Measurements from ENCODE around the gene CALHM4.

The CALHM4 gene

DNA sequence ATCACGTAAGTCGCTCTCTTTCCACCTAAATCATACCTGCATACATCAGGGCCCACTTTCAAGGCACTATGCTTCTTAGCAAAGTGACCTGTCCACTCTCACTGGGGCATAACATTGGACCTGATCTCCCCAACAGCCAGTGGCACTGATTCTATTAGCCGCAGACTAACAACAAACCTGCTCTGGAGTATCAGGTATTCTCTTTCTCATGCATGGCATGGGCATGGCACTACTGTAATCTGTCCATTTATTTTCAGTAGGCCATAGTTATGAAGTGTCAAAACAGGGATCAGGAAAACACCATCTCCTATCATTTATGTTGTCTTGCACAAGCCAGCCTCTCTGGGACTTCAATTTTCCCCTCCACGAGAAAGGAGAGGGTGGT, 8.5 kb downstream of the CALHM4 start:
- no peak for DNase-seq (ENCODE audit: low spot score)
- TF ChIP-seq, protein P1, sequence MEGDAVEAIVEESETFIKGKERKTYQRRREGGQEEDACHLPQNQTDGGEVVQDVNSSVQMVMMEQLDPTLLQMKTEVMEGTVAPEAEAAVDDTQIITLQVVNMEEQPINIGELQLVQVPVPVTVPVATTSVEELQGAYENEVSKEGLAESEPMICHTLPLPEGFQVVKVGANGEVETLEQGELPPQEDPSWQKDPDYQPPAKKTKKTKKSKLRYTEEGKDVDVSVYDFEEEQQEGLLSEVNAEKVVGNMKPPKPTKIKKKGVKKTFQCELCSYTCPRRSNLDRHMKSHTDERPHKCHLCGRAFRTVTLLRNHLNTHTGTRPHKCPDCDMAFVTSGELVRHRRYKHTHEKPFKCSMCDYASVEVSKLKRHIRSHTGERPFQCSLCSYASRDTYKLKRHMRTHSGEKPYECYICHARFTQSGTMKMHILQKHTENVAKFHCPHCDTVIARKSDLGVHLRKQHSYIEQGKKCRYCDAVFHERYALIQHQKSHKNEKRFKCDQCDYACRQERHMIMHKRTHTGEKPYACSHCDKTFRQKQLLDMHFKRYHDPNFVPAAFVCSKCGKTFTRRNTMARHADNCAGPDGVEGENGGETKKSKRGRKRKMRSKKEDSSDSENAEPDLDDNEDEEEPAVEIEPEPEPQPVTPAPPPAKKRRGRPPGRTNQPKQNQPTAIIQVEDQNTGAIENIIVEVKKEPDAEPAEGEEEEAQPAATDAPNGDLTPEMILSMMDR (IDR thresholded peaks at IDR 0.05; ENCODE audit: borderline replicate concordance, control extremely low read depth, extremely low read depth, insufficient read depth, missing control alignments), result no peak
- in situ Hi-C loops (cut with MboI; ENCODE audit: low sequenced_read_pairs, unreplicated experiment), result no loop called here

DNA sequence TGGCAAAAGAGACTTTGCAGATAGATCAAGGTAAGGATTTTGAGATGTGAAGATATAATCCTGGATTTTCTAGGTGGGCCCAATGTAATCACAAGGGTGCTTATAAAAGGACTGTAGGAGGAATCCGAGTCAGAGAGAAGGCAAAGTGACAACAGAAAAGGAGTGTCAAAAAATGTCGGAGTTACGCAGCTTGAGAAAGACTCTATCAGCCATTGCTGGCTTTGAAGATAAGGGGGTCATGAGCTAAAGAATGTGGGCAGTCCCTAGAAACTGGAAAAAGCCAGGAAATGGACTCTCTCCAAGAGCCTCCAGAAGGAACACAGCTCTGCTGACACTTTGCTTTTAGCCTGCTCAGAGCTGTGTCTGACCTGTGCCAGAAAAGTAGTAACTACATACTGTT, 9.1 kb downstream of the CALHM4 start:
- TF ChIP-seq, protein P1 (IDR thresholded peaks at IDR 0.05; ENCODE audit: borderline replicate concordance, control extremely low read depth, extremely low read depth, insufficient read depth, missing control alignments), result no peak
- in situ Hi-C loops (cut with MboI; ENCODE audit: low sequenced_read_pairs, unreplicated experiment), result no loop called here
- no peak for DNase-seq (ENCODE audit: low spot score)

DNA sequence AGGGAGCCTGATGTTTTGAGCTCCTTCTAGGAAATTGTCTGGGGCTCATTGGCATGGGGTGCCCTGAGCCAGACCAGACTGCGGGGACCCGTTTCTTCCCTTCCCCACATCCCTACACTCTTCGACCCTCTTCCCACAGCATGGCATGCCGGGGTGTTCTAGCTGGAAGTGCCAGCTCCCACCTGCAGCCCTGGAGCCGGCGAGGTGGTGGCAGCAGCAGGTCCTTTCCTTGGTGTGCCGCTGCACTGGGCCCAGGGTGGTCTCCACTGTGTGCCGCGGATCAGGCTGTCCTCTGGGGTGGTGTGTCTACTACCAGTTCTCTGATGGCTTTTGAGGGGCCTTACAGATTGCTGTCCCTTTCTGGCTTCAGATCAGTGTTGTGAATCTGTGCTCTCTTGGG, 10.3 kb downstream of the CALHM4 start:
- TF ChIP-seq, protein P1 (IDR thresholded peaks at IDR 0.05; ENCODE audit: borderline replicate concordance, control extremely low read depth, extremely low read depth, insufficient read depth, missing control alignments), result no peak

DNA sequence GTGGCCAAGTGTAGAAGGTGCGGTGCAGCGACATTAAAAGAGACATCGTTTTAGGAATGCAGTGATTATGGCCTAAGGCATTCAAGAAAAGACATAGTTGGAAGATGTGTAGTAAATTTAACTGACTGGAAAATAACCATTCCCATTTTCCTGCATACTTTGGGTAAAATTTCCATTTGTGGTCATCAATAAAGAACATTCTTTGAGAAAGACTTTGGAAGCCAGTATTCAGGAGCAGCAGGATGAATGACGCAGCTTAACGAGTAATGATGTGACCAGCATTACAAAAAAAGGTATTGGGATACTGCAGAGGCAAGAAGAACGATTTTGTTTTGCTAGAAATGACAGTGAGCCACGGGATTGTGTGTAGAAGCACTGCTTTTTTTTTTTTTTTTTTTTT, 10.8 kb downstream of the CALHM4 start:
- in situ Hi-C loops (cut with MboI; ENCODE audit: low sequenced_read_pairs, unreplicated experiment), result no loop called here
- no peak for DNase-seq (ENCODE audit: low spot score)
- TF ChIP-seq, protein P1 (IDR thresholded peaks at IDR 0.05; ENCODE audit: borderline replicate concordance, control extremely low read depth, extremely low read depth, insufficient read depth, missing control alignments), result no peak

More for the DNA sequence above, 10.3 kb downstream of the CALHM4 start:
- in situ Hi-C loops (cut with MboI; ENCODE audit: low sequenced_read_pairs, unreplicated experiment), result no loop called here
- no peak for DNase-seq (ENCODE audit: low spot score)

DNA sequence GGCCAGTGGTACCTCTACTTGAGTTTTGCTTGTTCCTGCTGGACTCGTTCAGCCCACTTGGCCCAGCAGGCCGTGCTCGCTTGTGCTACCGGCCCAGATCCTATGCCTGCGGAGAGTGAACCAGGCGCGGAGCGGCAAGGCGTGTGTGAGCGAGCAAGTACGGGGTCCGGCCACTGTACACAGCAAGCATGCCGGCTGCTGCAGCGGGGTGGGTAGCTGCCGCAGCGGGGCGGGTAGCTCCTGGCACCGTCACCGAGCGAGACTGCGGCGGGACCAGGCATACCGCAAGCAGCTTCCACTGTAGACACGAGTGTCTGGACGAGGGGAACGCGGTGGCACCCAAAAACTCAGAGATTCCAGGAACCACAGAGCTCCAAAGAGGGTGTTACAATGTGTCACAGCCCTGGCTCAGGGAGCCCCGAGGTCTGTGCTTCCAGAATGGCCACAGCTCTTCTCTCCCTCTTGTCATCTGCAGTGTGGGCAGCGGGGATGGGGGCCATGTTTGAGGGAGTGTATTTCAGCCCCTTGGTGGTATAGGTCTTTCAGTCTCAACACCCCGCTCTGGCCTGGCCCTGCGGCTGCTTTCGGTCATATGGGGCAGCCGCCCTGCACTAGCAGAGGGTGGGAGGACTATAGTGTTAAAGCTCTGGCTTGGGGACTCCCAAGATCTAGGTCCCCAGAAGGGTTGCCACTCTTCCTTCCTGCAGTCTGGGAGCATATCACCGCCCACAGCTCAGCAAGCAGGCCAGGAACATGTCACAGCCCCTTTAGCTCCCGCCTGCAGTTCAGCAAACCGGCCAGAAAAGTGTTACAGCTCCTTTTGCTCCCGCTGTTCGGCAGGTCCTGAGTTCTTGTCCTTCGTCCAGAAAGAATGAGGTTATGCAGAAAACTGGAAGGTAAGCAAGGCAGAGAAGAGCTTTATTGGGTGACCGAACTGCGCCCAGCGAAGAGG, 11.6 kb downstream of the CALHM4 start:
- no peak for DNase-seq (ENCODE audit: low spot score)
- in situ Hi-C loops (cut with MboI; ENCODE audit: low sequenced_read_pairs, unreplicated experiment), result no loop called here
- TF ChIP-seq, protein P1 (IDR thresholded peaks at IDR 0.05; ENCODE audit: borderline replicate concordance, control extremely low read depth, extremely low read depth, insufficient read depth, missing control alignments), result no peak

DNA sequence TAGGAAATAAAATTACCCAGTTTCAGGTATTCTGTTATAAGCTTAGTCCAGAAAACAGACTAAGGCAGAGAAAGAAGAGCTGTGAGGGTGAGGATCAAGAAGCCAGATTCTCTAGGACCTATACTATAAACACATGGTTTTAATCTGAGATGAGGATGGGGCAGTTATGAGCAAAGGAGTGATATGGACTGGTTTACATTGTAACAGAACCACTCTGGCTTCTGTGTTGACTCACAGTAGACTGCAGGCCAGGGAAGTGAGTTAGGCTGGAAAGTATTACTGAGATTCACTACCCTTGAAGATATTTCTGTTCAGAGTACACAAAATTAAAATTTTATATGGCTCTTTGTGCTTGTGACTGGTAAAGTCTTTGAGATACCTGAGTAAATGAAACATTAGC, 14.6 kb downstream of the CALHM4 start:
- TF ChIP-seq, protein P1 (IDR thresholded peaks at IDR 0.05; ENCODE audit: borderline replicate concordance, control extremely low read depth, extremely low read depth, insufficient read depth, missing control alignments), result no peak
- no peak for DNase-seq (ENCODE audit: low spot score)
- in situ Hi-C loops (cut with MboI; ENCODE audit: low sequenced_read_pairs, unreplicated experiment), result no loop called here

Data from GM13976 (cell line).